Heart right ventricle (tissue), 16 donors: ENCODE measurements around the gene LPAR1. TPM values are rescaled to one million over a fixed set of nuclear protein-coding genes. Genes with fewer than 3 reads are reported as not detected.
A peak's percentile ranks its signal among the peaks of the same experiment; 100 is the strongest.

Experiments used
- ATAC-seq, 8 donors: fragments of 200-7000 bp; cut with Tn5 transposase; one replicate each; pipeline ENCODE4 v1.9.1; 2020; ENCODE audit warnings: mild to moderate bottlenecking in 8 of 8, moderate library complexity in 8 of 8, moderate number of reproducible peaks in 1 of 8
- DNase-seq, 2 donors: peaks; one replicate each; pipeline ENCODE4 v3.0.0-alpha.2; 2020
- H3K27ac ChIP-seq, 10 donors: fragments of 200-600 bp; sonication (generic) in 2 of 10; one replicate each; pipeline versions ENCODE4 v1.5.0 to v1.8.0; 2020 to 2022; ENCODE audit warnings: mild to moderate bottlenecking in 3 of 10
- H3K27me3 ChIP-seq, 7 donors: fragments of 200-600 bp; one replicate each; pipeline ENCODE4 v1.8.0; 2021 to 2022; ENCODE audit warnings: mild to moderate bottlenecking in 2 of 7
- H3K36me3 ChIP-seq, 9 donors: fragments of 200-600 bp; sonication (generic) in 1 of 9; one replicate each; pipeline versions ENCODE4 v1.5.0 to v1.8.0; 2020 to 2022; ENCODE audit warnings: mild to moderate bottlenecking in 2 of 9
- H3K4me1 ChIP-seq, 9 donors: fragments of 200-600 bp; sonication (generic) in 1 of 9; one replicate each; pipeline versions ENCODE4 v1.5.0 to v1.8.0; 2020 to 2022; ENCODE audit warnings: mild to moderate bottlenecking in 4 of 9
- H3K4me3 ChIP-seq, 10 donors: fragments of 200-600 bp; sonication (generic) in 2 of 10; one replicate each; pipeline versions ENCODE4 v1.5.0 to v1.8.0; 2020 to 2022; ENCODE audit warnings: mild to moderate bottlenecking in 7 of 10, moderate library complexity in 2 of 10
- H3K9me3 ChIP-seq, 11 donors: fragments of 200-600 bp in 10 of 11; sonication (generic) in 2 of 11; one replicate each; pipeline versions ENCODE4 v1.5.0 to v1.8.0; 2013 to 2022; ENCODE audit warnings: mild to moderate bottlenecking in 2 of 11, control low read depth in 1 of 11, moderate library complexity in 1 of 11
- CTCF ChIP-seq, 9 donors: fragments of 200-600 bp; sonication (generic) in 2 of 9; IDR thresholded peaks; one replicate each; pipeline versions ENCODE4 v1.5.0 to v1.8.0; 2021 to 2022; ENCODE audit warnings: antibody characterized with exemption in 9 of 9, mild to moderate bottlenecking in 5 of 9, moderate library complexity in 1 of 9
- WGBS, 2 donors: extraction: QIAGEN DNeasy Blood & Tissue Kit; methylation state at CpG; one replicate each; pipeline ENCODE4 v1.1.7; 2013; ENCODE audit warnings: inconsistent platforms in 1 of 2; 5-methylcytosine and 5-hydroxymethylcytosine counted together
- intact Hi-C, 10 donors: fragments of 100-400 bp; cut with DNase I; formaldehyde crosslinking; loops; one replicate each; pipeline versions ENCODE4 v1.11.1 to v1.14.2; 2022
- polyA plus RNA-seq, 2 donors: library from polyadenylated mRNA; stranded (reverse); fragments of 200-250 nt; gene quantifications; one replicate each; pipeline ENCODE4 v1.2.3, GENCODE V29; 2013
- total RNA-seq, 10 donors: library from RNA; stranded (reverse); fragmentation: NEBNext Ultra II Directional in 3 of 10; extraction: Animal tissue kit (Norgen Biotek cat#: 25700) in 3 of 10; gene quantifications; one replicate each; pipeline versions ENCODE4 v1.2.1 to v1.2.4, GENCODE V29; 2021 to 2023
- donor health status: Arrhythmogenic right ventricular cardiomyopathy.
- donor health status: ischemic (EF 13 %, LVEDD 7.1; RV severe dilation, severe dysfunction).
- donor health status: healthy with polysubstance abuse.
- donor health status: DM: no; HTN: yes; CAD: no.
- donor health status: DM: no; HTN: no; CAD: no.
- donor health status: ischemic (EF 25% LVEDD 6.9; RV normal size, moderate dysfunction).
- donor health status: ischemic (EF 25% LVEDD 5.7; RV mildly dilated, moderate dysfunction).
- donor health status: healthy.
- donor health status: DM: yes; HTN: yes; CAD: no.
- donor health status: Ischemic cardiomyopathy.
- donor health status: ischemic (EF 35%, LVEDD 5.7; RV mildly dilated, moderate dysfunction).
- donor health status: nonischemic (EF 11% LVEDD 7.7; RV severe dilation, severe dysfunction).
- donor health status: DM: yes; HTN: yes; CAD: no.
- donor health status: PGD.
- donor health status: ischemic (EF 29% LVEDD 5.4; RV normal size, mild dysfunction).
- donor health status: nonischemic (EF 23%, LVEDD 6.1; RV moderate dilation, normal function).

Gene LPAR1
- total and polyA plus RNA-seq, 12 donors = 4.0 to 16.6 (median 7.7) TPM

- Histone ChIP-seq H3K36me3 (no peaks in the 10 kb centered on the region), H3K4me1 (peaks cover 0 to 33% (median 6%) of the 10 kb centered on the region in 9 donors), H3K27me3 (peaks cover 4 to 75% (median 54%) of the 10 kb centered on the region in 7 donors), H3K9me3 (no peaks in the 10 kb centered on the region), H3K4me3 (peak overlapping the region in 9 of 10 donors; percentile 50 to 70 (median 58)), H3K27ac (peak overlapping the region in 6 of 10 donors; percentile 71 to 91 (median 81))
- 3 to 7% methylated on average over 15 of the region's 15 CpGs for WGBS, 2 donors
- peak; percentile 34 to 61 for DNase-seq
- peak in 7 of 9 donors; percentile 26 to 53 (median 40) for TF ChIP-seq CTCF (IDR thresholded peaks at IDR 0.05)
- peak in 7 of 8 donors; percentile 46 to 72 (median 53) for ATAC-seq
- intact Hi-C loops = loop anchor here in 3 of 10 donors (5.0 to 10.0 kb wide), 3 partner anchors 142 to 261 kb away; no protein-coding TSS in a partner anchor
These were observed 1.9 kb downstream of the LPAR1 start for GRCh38 chr9:111036429-111036789.

DNA sequence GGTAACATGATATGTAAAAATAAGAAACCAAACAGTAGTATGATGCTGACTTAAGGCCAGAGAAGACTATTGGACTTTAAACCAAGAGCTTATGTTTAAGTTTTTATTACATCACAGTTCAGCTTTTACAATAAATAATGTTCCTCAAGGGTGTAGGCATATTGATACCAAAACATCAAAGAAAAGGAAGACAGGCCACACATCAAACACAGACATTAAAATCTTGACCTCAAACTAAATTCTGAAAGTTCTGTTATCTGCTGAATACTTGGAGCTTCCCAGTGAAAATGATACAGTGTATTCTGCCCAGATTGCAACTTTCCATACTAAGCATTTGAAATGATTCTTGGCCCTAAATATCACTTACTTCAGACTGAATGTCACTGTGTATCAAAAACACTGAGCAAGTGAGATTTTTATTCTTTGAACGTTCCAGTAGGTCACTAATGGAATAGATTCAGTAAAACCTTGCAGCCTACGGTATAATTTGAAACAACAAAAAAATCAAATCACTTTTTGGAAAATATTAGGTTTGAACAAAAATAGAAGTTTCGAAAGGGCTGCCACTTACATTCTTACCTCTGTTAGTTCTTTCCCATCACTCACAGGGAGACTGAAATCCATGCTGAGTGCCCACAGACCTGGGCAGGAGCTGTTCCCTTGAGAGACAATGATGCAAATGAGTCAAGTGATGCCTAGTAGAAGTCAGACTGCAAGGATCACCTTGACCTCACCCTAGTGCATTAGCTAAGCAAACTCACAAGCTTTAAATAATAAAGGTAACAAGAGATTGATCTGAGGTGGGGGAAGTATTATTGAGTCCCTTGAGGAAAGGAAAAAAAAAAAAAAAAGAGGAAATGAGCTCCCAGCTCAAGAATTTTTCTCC lies 2.5 kb downstream of the LPAR1 start:
- DNase-seq (no peak), ATAC-seq (no peak)
- no peaks in the 10 kb centered on the region for H3K9me3 ChIP-seq
- no peak for TF ChIP-seq CTCF (IDR thresholded peaks at IDR 0.05)
- 67 to 70% methylated on average over 3 of the region's 3 CpGs for WGBS, 2 donors
- intact Hi-C loops = loop anchor here in 3 of 10 donors (5.0 to 10.0 kb wide), 3 partner anchors 141 to 262 kb away; no protein-coding TSS in a partner anchor
- H3K27ac ChIP-seq = peak overlapping the region in 5 of 10 donors; percentile 71 to 91 (median 82)
- H3K27me3 ChIP-seq = peaks cover 4 to 81% (median 54%) of the 10 kb centered on the region in 7 donors
- H3K36me3 ChIP-seq = no peaks in the 10 kb centered on the region
- peak overlapping the region in 8 of 10 donors; percentile 50 to 70 (median 60) for H3K4me3 ChIP-seq
- H3K4me1 ChIP-seq = peaks cover 0 to 33% (median 6%) of the 10 kb centered on the region in 9 donors

- no peak for DNase-seq
- H3K4me3 ChIP-seq = no peak overlapping the region
- intact Hi-C loops = loop anchor here in 3 of 10 donors (5.0 to 10.0 kb wide), 3 partner anchors 140 to 262 kb away; no protein-coding TSS in a partner anchor
These were observed 3.3 kb downstream of the LPAR1 start for GRCh38 chr9:111034898-111035539.

More at GRCh38 chr9:111034898-111035539, 3.3 kb downstream of the LPAR1 start:
- Histone ChIP-seq H3K36me3 (peaks cover 0 to 4% (median 0%) of the 10 kb centered on the region in 9 donors), H3K9me3 (no peaks in the 10 kb centered on the region), H3K4me1 (peaks cover 0 to 33% (median 6%) of the 10 kb centered on the region in 9 donors), H3K27me3 (peaks cover 4 to 87% (median 54%) of the 10 kb centered on the region in 7 donors), H3K27ac (peak overlapping the region in 1 of 10 donors; percentile 6)
- no peak for TF ChIP-seq CTCF (IDR thresholded peaks at IDR 0.05)
- no peak for ATAC-seq
- WGBS, 2 donors = 74 to 79% methylated on average over 9 of the region's 9 CpGs
